Osteocyte (in vitro differentiated cells): ENCODE data around the gene DGCR8. TPM values are rescaled to one million over a fixed set of nuclear protein-coding genes. Genes with fewer than 3 reads are reported as not detected.

Experiments used
- DNase-seq: peaks from one replicate; pipeline ENCODE4 v3.0.0; 2021; ENCODE audit warnings: mixed read lengths; ENCODE audit not compliant: unreplicated experiment; ENCODE audit errors: extremely low spot score
- H3K27ac Mint-ChIP-seq: one replicate; pipeline ENCODE4 v1.8.0; 2021; ENCODE audit warnings: mild to moderate bottlenecking, mixed read lengths; ENCODE audit not compliant: unreplicated experiment
- H3K27me3 Mint-ChIP-seq: one replicate; pipeline ENCODE4 v1.8.0; 2021; ENCODE audit warnings: mixed read lengths; ENCODE audit not compliant: unreplicated experiment
- H3K36me3 Mint-ChIP-seq: one replicate; pipeline ENCODE4 v1.8.0; 2021; ENCODE audit warnings: mixed read lengths; ENCODE audit not compliant: unreplicated experiment
- H3K4me1 Mint-ChIP-seq: one replicate; pipeline ENCODE4 v1.8.0; 2021; ENCODE audit warnings: mixed read lengths; ENCODE audit not compliant: unreplicated experiment
- H3K4me3 Mint-ChIP-seq: one replicate; pipeline ENCODE4 v1.8.0; 2021; ENCODE audit warnings: mild to moderate bottlenecking, moderate library complexity, mixed read lengths; ENCODE audit not compliant: unreplicated experiment
- H3K9me3 Mint-ChIP-seq: one replicate; pipeline ENCODE4 v1.8.0; 2021; ENCODE audit warnings: mixed read lengths; ENCODE audit not compliant: unreplicated experiment
- total RNA-seq: library from RNA; stranded (reverse); gene quantifications from 2 replicates; pipeline ENCODE4 v1.2.1, GENCODE V29; 2021
- TF ChIP-seq, protein P1 (sequence below): fragments of 200-600 bp; sonication (generic); IDR thresholded peaks from 2 replicates; pipeline ENCODE4 v1.5.0; 2021; ENCODE audit warnings: antibody characterized with exemption, mild to moderate bottlenecking, moderate library complexity

Gene DGCR8
- total RNA-seq, 1 donor from 2014 or later = 45.1 TPM

DNA sequence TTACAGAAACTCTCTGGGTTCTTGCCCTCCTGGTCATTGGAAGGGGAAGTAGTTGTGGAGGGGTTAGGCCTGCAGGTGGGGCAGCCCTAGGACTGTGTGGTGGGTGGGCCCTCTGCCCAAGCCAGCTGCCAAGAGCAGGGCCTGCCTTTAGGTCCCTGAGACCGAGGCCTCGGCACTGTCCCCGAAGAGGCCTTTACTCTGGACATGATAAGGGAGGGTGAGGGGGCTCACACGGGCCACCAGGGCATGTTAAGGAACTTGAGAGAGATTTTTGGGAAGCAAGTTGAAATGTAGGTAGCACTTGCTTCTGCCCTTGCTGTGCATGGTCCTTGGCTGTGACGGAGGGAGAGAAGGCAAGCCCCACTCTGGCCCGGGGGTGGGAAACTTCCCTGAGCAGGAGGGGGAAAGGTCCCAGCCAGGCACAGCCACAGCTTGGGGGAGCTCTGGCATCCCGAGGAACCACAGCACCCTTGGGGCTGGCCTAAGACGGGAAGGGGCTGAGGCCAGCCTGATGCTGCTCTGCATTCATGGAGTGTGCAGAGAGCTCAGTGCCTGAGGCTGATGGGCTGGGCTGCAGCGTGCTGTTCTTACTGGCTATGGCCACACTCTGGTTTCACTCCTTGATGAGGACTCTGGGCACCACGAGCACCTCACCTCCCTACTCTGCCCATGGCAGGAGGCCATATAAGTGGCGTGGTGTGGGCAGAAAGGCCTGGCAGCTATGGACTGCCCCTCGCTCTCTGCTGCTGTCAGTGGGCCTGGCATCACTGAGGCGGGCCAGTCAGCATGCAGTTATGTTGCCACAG, 28.1 kb downstream of the DGCR8 start:
- peaks cover 25% of the 10 kb centered on the region for H3K36me3 Mint-ChIP-seq
- no peak for DNase-seq
- H3K27ac Mint-ChIP-seq = no peak overlapping the region
- H3K4me1 Mint-ChIP-seq = no peaks in the 10 kb centered on the region
- H3K27me3 Mint-ChIP-seq = no peaks in the 10 kb centered on the region
- TF ChIP-seq, protein P1, sequence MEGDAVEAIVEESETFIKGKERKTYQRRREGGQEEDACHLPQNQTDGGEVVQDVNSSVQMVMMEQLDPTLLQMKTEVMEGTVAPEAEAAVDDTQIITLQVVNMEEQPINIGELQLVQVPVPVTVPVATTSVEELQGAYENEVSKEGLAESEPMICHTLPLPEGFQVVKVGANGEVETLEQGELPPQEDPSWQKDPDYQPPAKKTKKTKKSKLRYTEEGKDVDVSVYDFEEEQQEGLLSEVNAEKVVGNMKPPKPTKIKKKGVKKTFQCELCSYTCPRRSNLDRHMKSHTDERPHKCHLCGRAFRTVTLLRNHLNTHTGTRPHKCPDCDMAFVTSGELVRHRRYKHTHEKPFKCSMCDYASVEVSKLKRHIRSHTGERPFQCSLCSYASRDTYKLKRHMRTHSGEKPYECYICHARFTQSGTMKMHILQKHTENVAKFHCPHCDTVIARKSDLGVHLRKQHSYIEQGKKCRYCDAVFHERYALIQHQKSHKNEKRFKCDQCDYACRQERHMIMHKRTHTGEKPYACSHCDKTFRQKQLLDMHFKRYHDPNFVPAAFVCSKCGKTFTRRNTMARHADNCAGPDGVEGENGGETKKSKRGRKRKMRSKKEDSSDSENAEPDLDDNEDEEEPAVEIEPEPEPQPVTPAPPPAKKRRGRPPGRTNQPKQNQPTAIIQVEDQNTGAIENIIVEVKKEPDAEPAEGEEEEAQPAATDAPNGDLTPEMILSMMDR = no peak
- no peak overlapping the region for H3K4me3 Mint-ChIP-seq
- H3K9me3 Mint-ChIP-seq = no peaks in the 10 kb centered on the region

DNA sequence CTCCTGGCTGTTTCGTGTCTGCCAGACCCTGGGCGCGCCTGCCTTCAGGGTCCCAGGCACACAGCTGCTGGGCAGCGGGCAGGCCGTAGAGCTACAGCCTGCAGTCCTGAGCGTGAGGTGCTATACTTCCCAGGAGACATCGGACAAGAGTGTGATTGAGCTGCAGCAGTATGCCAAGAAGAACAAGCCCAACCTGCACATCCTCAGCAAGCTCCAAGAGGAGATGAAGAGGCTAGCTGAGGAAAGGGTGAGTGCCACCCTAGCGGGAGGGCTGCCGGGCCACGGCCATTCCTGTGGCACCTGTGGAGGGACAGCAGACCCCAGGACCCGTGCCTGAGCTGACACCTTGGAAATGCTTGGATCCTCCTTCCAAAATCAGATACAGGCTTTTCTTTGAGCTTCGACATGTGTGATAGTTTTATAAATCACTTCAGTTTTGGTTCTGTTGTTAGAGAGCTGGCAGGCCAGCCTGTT, 28.8 kb downstream of the DGCR8 start:
- DNase-seq = no peak
- no peak overlapping the region for H3K27ac Mint-ChIP-seq

DNA sequence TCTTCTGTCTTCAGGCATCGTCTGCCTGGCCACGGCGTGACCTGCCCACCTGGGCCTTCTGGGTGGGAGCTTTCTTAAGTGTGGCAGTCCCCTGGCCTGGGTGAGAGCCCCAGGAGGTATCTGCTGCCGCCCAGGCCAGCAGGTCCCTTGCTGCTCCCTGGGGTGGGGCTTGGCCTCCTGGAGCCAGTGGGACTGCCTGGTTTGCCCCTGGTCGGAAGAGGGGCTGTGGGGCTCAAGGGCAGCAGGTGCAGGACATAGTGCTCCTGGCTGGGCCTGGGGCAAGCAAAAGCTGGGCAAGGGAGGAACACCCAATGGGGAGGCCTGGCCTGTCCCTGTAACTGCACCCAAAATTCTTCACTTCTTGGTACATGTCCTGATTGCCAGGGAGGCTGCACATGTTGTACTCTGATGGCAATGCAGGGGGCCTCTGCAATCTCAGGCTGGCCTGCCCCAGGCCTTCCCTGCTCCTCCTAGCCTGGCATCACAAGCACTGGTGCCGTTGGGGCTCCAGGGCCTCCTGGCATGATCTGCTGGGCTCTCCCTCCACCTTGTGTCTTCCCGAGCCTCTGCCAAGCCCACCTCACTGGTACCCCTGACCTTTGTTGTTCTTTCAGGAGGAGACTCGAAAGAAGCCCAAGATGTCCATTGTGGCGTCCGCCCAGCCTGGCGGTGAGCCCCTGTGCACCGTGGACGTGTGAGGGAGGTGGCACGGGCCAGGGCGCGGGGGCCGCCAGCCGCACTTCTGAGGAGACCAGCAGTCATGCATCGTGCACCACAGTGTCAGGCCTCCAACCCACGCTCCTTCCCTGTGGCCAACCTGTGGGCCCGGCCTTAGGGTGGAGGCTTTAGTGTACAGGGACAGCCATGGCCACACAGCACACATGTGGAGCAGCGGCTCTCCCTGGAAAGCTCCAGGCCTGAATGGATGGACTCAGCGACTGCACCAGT, 29.6 kb downstream of the DGCR8 start:
- no peak for DNase-seq
- Mint-ChIP-seq H3K9me3 (no peaks in the 10 kb centered on the region), H3K4me1 (no peaks in the 10 kb centered on the region), H3K4me3 (no peak overlapping the region), H3K27me3 (no peaks in the 10 kb centered on the region), H3K27ac (no peak overlapping the region), H3K36me3 (peaks cover 30% of the 10 kb centered on the region)
- TF ChIP-seq, protein P1 = no peak

More for the DNA sequence above, 28.8 kb downstream of the DGCR8 start:
- no peaks in the 10 kb centered on the region for H3K4me1 Mint-ChIP-seq
- no peaks in the 10 kb centered on the region for H3K27me3 Mint-ChIP-seq
- no peaks in the 10 kb centered on the region for H3K9me3 Mint-ChIP-seq
- peaks cover 25% of the 10 kb centered on the region for H3K36me3 Mint-ChIP-seq
- no peak overlapping the region for H3K4me3 Mint-ChIP-seq
- TF ChIP-seq, protein P1 = no peak

DNA sequence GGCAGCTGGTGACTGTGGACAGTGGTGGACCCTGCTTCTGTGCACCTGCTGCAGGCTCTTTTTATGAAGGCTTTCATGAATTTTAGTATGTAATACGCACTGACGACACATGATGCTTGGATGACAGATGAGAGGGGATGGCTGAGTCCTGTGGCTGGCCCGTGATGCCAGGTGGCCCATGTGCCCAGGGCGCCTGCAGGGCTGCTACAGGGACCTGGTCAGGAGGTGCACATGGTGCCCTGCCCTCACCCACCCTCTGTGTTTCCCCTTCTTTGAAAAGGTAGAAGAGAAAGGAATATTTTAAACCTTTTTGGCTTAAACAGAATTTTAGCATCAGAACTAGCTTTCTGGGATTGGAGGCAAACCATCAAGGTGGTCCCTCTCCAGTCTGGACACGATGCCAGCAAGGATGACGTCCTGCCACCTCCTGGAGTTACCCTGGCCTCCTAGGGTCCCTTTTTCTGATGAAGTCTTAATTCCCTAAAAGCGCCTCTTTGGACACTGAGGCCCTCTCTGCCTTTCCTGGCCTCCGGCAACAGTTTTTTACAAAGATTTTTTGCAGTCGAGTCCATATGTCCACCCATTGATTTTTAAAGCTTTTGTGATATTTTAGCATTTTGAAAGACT, 30.4 kb downstream of the DGCR8 start:
- no peak for DNase-seq
- Mint-ChIP-seq H3K4me1 (peaks cover 4% of the 10 kb centered on the region), H3K9me3 (no peaks in the 10 kb centered on the region), H3K36me3 (peaks cover 32% of the 10 kb centered on the region), H3K27ac (no peak overlapping the region), H3K4me3 (no peak overlapping the region), H3K27me3 (no peaks in the 10 kb centered on the region)
- TF ChIP-seq, protein P1 = no peak
